ENCODE results near the gene SH3BP1.
"Not testable (repeated sequence)": the region's sequence is repeated elsewhere in the genome, so short reads cannot be mapped to it uniquely, and the experiment has no call there.

Gene SH3BP1

DNA sequence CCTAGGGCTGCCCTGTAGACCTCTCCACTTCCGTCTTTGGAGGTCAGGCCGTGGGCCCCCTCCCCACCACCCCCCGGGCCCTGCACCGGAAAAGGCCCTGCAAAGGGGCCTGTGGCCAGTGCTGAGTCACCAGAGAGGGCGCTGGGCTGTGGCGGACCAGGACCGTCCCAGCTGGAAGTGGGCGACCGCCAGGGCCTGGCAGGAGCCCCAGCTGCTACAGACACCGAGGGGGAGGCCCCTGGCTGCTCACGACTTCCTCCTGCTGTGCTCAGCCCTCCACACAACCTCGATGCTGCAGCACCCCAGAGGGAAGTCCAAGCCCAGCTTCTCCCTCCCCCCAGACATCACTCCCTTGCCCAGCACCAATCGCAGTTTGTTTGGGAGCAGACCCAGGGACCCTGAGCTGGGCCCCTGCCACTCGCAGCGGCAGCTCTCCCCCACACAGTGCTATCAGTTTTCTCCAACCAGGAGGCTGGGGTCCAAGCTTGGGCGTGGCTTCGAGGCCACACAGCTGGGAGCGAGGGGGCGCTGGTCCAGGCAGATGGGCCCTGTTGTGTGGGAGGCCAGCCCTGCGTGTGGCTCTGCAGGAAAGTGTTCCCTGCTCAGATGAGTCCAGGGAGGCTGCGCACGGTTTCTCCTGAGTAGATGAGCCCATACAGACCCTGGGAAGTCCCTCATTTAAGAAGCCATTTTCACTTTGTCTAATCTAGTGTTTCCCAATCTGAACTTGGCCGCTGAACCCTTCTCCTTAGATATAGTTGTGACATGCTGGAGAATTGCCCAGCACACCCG, 5.6 kb upstream of the SH3BP1 start:
- DNase-seq: peak; percentile 48

DNA sequence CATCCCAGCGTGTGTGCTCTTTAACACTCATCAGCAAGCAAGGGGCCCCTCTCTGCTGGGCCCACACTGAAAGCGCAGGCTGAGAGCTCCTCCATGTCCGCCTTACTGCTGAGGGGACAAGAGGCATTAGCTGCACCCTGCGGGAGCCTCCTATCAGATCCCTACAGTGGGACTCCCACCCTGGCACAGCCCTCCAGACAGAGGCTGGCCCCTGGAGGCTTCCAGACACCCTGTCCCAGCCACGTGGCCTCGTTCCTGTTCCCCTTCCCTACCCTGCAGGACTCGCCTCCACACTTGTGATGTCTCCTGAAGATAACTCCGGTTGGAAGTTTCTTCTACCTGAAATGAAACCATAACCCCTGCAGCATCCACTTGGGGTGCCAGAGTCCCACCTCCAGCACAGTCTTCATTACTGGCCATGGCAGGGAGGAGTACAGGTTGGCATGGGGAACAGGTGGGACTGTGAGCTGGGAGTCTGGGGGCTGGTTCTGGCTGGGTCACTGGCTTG, 5.0 kb upstream of the SH3BP1 start:
- DNase-seq: no peak

DNA sequence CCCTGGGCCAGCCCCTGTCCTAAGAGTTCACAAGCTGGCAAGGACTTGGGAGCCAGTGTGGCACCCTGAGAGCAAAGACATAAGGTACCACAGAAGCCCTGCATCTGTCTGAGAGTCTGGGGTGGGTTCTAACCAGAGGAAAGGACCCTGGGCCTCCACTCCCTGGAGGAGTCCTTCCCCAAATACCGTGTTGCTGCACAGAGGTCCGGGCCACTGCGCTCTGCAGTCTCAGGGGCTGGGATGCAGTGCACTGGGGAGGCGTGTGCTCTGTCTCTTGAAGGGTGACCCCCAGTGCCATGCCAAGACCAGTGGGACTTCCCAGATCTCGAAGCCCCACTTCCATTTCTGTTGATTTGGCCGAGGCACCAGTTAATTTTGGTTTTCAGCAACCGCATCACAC, 4.3 kb upstream of the SH3BP1 start:
- no peak for DNase-seq

DNA sequence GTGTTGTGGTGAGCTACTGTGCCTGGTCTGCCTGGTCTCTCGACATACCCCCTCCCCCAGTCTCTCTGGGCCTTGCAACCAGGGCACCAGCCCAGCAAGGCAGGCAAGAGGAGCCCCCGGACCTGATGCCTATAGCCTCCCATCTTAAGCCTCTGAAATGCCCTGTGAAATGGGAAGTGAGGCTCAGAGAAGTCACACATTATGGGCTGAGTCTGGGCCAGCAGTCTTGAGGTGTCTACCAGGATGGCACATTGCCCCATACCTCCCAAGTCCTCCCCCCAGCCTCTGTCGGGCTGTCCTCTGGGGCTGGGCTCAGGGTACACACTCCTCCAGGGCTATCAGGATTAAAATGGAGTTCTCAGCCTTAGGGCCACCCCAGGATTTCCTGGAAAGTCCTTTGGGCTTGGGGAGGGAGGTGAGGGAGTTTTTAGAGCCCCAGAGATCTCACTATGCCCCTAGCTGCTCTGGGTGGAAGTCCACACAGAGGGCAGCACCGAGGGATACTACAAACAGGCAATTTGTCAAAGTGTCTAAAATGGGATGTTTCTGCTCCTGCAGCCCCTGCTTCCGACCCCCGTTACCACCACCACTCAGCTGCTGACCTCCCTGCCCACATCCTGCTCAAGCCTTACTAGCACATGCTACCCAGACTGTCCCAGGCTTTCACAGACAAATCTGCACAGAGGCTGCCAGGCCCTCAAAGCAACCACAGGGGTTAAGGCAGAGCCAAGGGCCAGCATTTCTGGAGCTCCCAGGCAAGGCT, 3.1 kb upstream of the SH3BP1 start:
- no peak for DNase-seq

- no peak for DNase-seq
Observed at GRCh38 chr22:37636949-37637273, 2.6 kb upstream of the SH3BP1 start.

DNA sequence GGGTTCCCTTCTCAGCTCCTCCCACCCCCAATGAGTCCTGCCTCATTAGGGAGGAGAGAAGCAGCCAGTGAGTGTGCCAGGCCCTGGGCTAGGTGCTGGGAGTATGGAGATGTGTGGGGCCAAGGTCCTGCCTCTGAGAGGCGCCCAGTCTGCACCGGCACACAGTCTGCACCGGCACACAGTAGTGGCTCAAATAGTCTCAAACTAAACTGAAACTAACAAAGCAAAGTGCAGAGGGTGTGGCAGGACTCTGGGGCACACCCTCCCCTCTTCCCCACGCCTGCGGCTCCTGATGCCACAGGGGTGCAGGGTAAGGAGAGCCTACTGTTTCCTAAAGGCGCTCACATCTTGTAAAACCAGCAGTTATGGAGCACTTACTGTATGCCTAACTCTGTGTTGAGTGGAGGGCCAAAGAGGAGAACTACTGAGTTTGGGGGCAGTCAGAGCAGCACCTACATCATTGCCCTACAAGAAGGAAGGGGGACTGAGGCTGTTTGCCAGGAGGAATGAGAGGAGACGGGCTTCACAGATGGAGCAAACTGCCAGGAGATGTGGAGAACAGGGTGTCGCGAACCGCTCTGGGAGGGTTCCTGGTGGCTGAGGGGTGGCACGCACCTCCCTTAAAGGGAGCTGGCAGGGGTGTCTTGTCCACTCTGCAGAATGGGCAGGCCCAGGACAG, 939 bp upstream of the SH3BP1 start:
- DNase-seq: no peak

DNA sequence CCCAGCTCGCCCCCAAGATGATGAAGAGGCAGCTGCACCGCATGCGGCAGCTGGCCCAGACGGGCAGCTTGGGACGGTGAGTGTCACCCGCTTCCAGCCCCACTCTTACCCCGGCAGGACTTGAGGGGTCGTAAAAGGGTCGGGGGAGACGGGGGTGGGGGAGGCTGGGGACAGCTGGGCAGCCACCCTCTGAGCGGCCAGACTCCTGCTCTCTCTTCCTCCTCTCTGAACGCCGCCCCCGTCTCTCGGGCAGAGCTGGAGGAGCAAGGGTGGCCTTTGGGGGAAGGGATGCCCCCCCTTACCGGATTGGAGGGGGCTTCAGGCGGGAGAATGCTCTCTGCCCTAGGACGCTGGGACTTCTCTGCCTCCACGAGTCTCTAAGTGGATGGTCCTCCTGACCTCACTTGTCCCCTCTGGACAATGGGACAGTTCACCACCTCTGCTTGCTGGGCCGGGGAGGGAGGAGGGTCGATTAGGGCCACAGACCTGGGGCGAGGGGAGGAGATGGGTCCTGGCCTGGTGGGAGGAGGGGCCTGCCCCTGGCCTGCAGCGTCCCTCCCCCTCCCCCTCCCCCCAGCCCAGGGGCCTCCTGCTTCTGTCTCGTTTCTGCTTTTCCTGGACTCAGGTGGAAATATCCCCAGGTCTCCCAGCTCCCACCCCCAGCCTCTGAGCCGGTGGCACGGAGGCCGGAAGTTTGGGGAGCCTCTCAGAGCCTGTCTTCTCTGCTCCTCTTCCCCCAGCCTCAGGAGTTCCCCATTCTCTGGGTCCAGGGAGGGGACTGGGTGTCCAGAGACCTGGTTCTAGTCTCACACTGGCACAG, 512 bp downstream of the SH3BP1 start:
- DNase-seq: no peak

GRCh38 chr22:37640591-37641560, 1.4 kb downstream of the SH3BP1 start:
- DNase-seq: no peak

- DNase-seq: no peak
Observed at GRCh38 chr22:37641561-37641949, 2.1 kb downstream of the SH3BP1 start.

- no peak for DNase-seq
Observed at GRCh38 chr22:37643225-37643847, 3.9 kb downstream of the SH3BP1 start.

GRCh38 chr22:37647317-37647716, 7.8 kb downstream of the SH3BP1 start:
- DNase-seq: no peak

GRCh38 chr22:37647928-37648327, 8.5 kb downstream of the SH3BP1 start:
- DNase-seq: no peak

- no peak for DNase-seq
Observed at GRCh38 chr22:37650463-37651136, 11.1 kb downstream of the SH3BP1 start.

- no peak for DNase-seq
Observed at GRCh38 chr22:37654563-37655251, 15.2 kb downstream of the SH3BP1 start.

GRCh38 chr22:37655252-37655563, 15.7 kb downstream of the SH3BP1 start:
- DNase-seq: no peak

GRCh38 chr22:37656583-37656982, 17.1 kb downstream of the SH3BP1 start:
- not testable (repeated sequence) for DNase-seq

- DNase-seq: no peak
Observed at GRCh38 chr22:37657590-37658132, 18.2 kb downstream of the SH3BP1 start.

DNA sequence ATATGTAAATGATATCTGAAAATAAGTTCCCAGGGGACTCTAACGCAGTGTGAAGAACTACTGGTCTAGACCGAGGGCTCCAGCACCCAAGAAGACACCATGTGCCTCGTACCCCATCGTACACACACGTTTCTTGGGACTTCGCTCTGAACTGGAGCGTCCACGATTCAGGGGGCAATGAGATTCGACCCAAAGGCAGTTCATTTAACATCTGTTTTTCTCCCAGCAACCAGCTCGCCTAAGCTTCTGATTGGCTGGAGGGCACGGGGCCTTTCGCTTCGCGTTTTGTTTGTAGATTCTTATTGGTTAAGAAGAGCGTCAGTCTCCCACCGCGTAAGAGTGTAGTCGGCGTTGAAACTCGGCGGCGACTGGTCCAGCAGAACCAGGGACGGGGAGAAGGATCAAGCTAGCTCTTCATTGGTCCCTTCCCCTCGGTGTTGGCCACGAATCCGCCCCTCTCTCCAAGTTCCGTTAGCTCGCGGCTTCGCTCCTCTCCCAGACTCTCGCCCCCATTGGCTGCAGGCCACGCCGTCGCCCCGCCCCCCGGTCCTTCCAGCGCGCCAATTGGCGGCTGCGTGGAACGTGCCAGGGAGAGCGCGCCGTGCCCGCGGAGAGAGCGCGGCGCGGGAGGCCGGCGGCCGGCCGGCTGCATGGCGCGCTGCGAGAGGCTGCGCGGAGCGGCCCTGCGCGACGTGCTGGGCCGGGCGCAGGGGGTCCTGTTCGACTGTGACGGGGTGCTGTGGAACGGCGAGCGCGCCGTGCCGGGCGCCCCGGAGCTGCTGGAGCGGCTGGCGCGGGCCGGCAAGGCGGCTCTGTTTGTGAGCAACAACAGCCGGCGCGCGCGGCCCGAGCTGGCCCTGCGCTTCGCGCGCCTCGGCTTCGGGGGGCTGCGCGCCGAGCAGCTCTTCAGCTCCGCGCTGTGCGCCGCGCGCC, 18.9 kb downstream of the SH3BP1 start, which contains the start of gene PDXP:
Gene PDXP, plus strand, starts transcription at position 591 of the 933 bp plus-strand sequence. Its CDS starts 60 bp downstream, at position 651.
- DNase-seq: peak; percentile 90
